OCI-LY7 (cell line): ENCODE data around the gene MUSK.

Experiments used
- EZH2phosphoT487 ChIP-seq: fragments of 200-600 bp; sonication (generic); IDR thresholded peaks from 2 replicates; pipeline ENCODE4 v1.6.1; 2018; ENCODE audit warnings: low read depth, borderline replicate concordance, mild to moderate bottlenecking, mixed run types, antibody characterized with exemption, low read length, moderate library complexity, mixed read lengths
- TF ChIP-seq, protein P1 (sequence below): fragments of 200-600 bp; sonication (generic); conservative IDR thresholded peaks from 2 replicates; pipeline ENCODE4 v1.5.1; 2014; ENCODE audit warnings: mild to moderate bottlenecking, antibody characterized with exemption, low read length, moderate library complexity, mixed read lengths

DNA sequence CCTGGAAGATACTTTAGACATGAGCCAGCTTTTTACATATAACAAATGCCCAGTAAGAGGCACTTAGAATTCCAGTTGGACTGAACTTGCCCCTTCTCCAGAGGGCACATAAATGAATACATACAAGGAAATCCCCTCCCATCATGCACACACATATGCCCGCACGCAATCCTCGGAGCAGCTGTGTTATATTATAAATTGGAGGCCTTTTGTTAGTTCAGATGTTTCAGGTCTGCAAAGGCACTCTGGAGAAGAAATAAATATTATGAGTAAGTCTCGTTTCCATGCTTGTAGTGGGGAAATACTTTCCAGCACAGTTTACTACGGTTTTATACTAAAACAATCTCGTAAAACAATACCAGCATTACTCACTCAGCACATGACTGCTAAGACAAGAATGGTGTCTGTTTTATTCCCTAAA lies 17.6 kb upstream of the MUSK start:
- TF ChIP-seq, protein P1, sequence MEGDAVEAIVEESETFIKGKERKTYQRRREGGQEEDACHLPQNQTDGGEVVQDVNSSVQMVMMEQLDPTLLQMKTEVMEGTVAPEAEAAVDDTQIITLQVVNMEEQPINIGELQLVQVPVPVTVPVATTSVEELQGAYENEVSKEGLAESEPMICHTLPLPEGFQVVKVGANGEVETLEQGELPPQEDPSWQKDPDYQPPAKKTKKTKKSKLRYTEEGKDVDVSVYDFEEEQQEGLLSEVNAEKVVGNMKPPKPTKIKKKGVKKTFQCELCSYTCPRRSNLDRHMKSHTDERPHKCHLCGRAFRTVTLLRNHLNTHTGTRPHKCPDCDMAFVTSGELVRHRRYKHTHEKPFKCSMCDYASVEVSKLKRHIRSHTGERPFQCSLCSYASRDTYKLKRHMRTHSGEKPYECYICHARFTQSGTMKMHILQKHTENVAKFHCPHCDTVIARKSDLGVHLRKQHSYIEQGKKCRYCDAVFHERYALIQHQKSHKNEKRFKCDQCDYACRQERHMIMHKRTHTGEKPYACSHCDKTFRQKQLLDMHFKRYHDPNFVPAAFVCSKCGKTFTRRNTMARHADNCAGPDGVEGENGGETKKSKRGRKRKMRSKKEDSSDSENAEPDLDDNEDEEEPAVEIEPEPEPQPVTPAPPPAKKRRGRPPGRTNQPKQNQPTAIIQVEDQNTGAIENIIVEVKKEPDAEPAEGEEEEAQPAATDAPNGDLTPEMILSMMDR, result no peak
- no peak for TF ChIP-seq EZH2phosphoT487
